Retinal pigment epithelial cell (primary cell): ENCODE results near the gene DMXL2.
A peak's percentile ranks its signal among the peaks of the same experiment; 100 is the strongest.

Experiments used
- DNase-seq: peaks from one replicate; pipeline ENCODE4 v3.0.0-alpha.2; 2010; ENCODE audit warnings: low read depth
- H3K4me3 ChIP-seq: 2 replicates; pipeline ENCODE4 v1.5.1; 2011; ENCODE audit warnings: mild to moderate bottlenecking, low read length, control low read depth, moderate library complexity
- TF ChIP-seq, protein P1 (sequence below): conservative IDR thresholded peaks from 2 replicates; pipeline ENCODE4 v1.5.1; 2011; ENCODE audit warnings: low read depth, low read length, control low read depth, inconsistent platforms

The DMXL2 gene

GRCh38 chr15:51641490-51642130 lies 19.0 kb upstream of the DMXL2 start:
- TF ChIP-seq, protein P1, sequence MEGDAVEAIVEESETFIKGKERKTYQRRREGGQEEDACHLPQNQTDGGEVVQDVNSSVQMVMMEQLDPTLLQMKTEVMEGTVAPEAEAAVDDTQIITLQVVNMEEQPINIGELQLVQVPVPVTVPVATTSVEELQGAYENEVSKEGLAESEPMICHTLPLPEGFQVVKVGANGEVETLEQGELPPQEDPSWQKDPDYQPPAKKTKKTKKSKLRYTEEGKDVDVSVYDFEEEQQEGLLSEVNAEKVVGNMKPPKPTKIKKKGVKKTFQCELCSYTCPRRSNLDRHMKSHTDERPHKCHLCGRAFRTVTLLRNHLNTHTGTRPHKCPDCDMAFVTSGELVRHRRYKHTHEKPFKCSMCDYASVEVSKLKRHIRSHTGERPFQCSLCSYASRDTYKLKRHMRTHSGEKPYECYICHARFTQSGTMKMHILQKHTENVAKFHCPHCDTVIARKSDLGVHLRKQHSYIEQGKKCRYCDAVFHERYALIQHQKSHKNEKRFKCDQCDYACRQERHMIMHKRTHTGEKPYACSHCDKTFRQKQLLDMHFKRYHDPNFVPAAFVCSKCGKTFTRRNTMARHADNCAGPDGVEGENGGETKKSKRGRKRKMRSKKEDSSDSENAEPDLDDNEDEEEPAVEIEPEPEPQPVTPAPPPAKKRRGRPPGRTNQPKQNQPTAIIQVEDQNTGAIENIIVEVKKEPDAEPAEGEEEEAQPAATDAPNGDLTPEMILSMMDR, result no peak
- no peak overlapping the region for H3K4me3 ChIP-seq
- DNase-seq, result no peak

DNA sequence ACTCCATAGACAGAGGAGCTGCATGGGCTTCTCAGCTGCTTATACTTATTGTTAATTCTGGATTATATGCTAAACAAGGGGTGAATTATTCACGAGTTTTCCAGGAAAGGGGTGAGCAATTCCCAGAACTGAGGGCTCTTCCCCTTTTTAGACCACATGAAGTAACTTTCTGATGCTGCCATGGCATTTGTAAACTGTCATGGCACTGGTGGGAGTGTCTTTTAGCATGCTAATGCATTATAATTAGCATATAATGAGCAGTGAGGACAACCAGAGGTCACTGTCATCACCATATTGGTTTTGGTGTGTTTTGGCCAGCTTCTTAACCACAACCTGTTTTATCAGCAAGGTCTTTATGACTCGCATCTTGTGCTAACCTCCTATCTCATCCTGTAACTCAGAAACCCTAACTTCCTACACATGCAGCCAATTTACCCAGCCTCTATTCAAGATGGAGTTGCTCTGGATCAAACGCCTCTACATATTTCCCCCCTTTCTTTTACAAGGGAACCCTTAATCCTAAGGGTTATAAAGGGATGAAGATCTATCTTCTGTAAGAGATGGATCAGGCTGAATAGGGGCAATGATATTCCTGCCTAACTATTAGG lies 12.1 kb upstream of the DMXL2 start:
- TF ChIP-seq, protein P1, result no peak

DNA sequence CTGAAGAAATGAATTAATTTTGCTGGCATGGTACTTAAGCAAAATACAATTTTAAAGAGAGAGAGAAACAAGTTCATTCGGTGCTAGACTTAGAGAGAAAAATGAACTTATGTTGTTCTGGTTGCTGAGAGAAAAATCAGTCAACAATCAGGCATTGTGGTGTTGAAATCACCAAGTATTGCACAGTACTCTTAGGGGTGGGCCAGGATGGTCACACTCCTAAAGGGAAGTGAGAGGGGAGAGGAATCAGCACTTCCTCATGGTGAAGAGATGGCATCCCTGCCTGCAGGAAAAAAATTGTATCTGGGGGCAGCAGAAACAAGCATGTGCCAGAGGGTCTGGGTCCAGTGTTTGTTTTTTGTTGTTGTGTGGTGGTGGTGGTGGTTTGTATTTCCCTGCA lies 7.0 kb upstream of the DMXL2 start:
- DNase-seq, result no peak
- TF ChIP-seq, protein P1, result no peak
- H3K4me3 ChIP-seq, result no peak overlapping the region

More for the DNA sequence above, 12.1 kb upstream of the DMXL2 start:
- DNase-seq, result no peak
- no peak overlapping the region for H3K4me3 ChIP-seq

DNA sequence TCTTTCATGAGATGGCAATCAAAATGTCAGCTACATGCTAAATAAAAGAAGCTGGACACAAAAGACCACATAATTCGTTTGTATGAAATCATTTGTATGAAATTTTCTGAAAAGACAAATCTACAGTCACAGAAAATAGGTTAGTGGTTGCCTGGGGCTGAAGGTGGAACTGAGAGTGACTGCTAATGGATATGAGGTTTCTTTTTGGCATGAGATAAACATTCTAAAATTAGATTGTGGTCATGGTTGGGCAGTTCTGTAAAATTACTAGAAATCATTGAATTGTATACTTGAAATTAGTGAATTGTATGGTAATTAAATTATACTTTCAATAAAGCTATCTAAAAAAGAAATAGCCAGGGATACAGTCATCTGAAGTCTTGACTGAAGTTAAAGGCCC lies 2.7 kb upstream of the DMXL2 start:
- TF ChIP-seq, protein P1, result no peak
- no peak overlapping the region for H3K4me3 ChIP-seq
- DNase-seq, result no peak

- no peak for DNase-seq
- TF ChIP-seq, protein P1, result no peak
- no peak overlapping the region for H3K4me3 ChIP-seq
These were observed 1.5 kb upstream of the DMXL2 start for GRCh38 chr15:51624022-51624421.

GRCh38 chr15:51623386-51623938 lies 891 bp upstream of the DMXL2 start:
- H3K4me3 ChIP-seq, result peak overlapping the region; percentile 80
- TF ChIP-seq, protein P1, result no peak
- DNase-seq, result no peak
